Activated naive CD4-positive, alpha-beta T cell treated with anti-CD3 and anti-CD28 coated beads for 36 hours (primary cell): ENCODE data around the gene MGST2. TPM values are rescaled to one million over a fixed set of nuclear protein-coding genes. Genes with fewer than 3 reads are reported as not detected.

Experiments used
- total RNA-seq, 2 experiments: library from RNA; stranded (reverse); gene quantifications; one replicate each; pipeline ENCODE4 v1.2.3, GENCODE V29; 2021

The MGST2 gene
- total RNA-seq, 2 experiments from 2014 or later, result 5.4 to 6.2 TPM

Other genes with a start within 250 kb of the MGST2 start
- gene RAB33B, start 211.7 kb upstream of the MGST2 start, total RNA-seq, result 1 to 10 TPM; 8.0 TPM
- 10 to 100 TPM; 12.4 to 12.5 TPM for gene SETD7, start 109.6 kb upstream of the MGST2 start, total RNA-seq